ENCODE results near the gene LTBR. TPM values are rescaled to one million over a fixed set of nuclear protein-coding genes. Genes with fewer than 3 reads are reported as not detected.

LTBR gene
- total and polyA plus RNA-seq, 4 donors = 15.8 to 138 (median 89.0) TPM

GRCh38 chr12:6404390-6404789 is 20.4 kb downstream of the LTBR start:
- no peaks in the 10 kb centered on the region for H3K9me3 ChIP-seq (ENCODE audit: control insufficient read depth in 4 of 4, low read length in 3 of 4)

GRCh38 chr12:6405963-6406362 is 22.0 kb downstream of the LTBR start:
- H3K27ac ChIP-seq (ENCODE audit: low read depth in 1 of 2, low read length in 2 of 2) = no peak overlapping the region
- H3K9me3 ChIP-seq (ENCODE audit: control insufficient read depth in 4 of 4, low read length in 3 of 4) = no peaks in the 10 kb centered on the region
- H3K36me3 ChIP-seq (ENCODE audit: control insufficient read depth in 4 of 4, insufficient read depth in 3 of 4, low read depth in 1 of 4, low read length in 3 of 4) = no peaks in the 10 kb centered on the region
- H3K4me1 ChIP-seq (ENCODE audit: control insufficient read depth in 4 of 4, insufficient read depth in 4 of 4, low read length in 3 of 4) = no peaks in the 10 kb centered on the region
- H3K9ac ChIP-seq (ENCODE audit: low read depth in 1 of 2, low read length in 2 of 2) = no peak overlapping the region
- H3K27me3 ChIP-seq (ENCODE audit: control insufficient read depth in 4 of 4, insufficient read depth in 4 of 4, low read length in 3 of 4) = no peaks in the 10 kb centered on the region
- 86% methylated on average over 6 of the region's 6 CpGs for WGBS
- TF ChIP-seq FOXA2 (IDR thresholded peaks at IDR 0.05) = no peak
- no peak for TF ChIP-seq TAF1 (conservative IDR thresholded peaks at IDR 0.05)
- no peak for TF ChIP-seq MAX (IDR thresholded peaks at IDR 0.05)
- TF ChIP-seq SP1 (IDR thresholded peaks at IDR 0.05) = no peak
- no peak for TF ChIP-seq REST (IDR thresholded peaks at IDR 0.05)
- no peak for TF ChIP-seq JUND (IDR thresholded peaks at IDR 0.05)
- TF ChIP-seq ATF3 (IDR thresholded peaks at IDR 0.05) = no peak
- no peak for TF ChIP-seq GABPA (IDR thresholded peaks at IDR 0.05 in 1 of 2, conservative IDR thresholded peaks at IDR 0.05 in 1 of 2)
- TF ChIP-seq RXRA (IDR thresholded peaks at IDR 0.05) = no peak
- no peak for DNase-seq (ENCODE audit: low spot score)
- H3K4me3 ChIP-seq (ENCODE audit: low read depth in 1 of 3, low read length in 3 of 3) = no peak overlapping the region

More at GRCh38 chr12:6404390-6404789, 20.4 kb downstream of the LTBR start:
- H3K4me1 ChIP-seq (ENCODE audit: control insufficient read depth in 4 of 4, insufficient read depth in 4 of 4, low read length in 3 of 4) = no peaks in the 10 kb centered on the region
- H3K27me3 ChIP-seq (ENCODE audit: control insufficient read depth in 4 of 4, insufficient read depth in 4 of 4, low read length in 3 of 4) = no peaks in the 10 kb centered on the region
- no peak overlapping the region for H3K4me3 ChIP-seq (ENCODE audit: low read depth in 1 of 3, low read length in 3 of 3)
- no peak overlapping the region for H3K27ac ChIP-seq (ENCODE audit: low read depth in 1 of 2, low read length in 2 of 2)
- 85% methylated on average over 5 of the region's 5 CpGs for WGBS
- no peak for DNase-seq (ENCODE audit: low spot score)
- no peak overlapping the region for H3K9ac ChIP-seq (ENCODE audit: low read depth in 1 of 2, low read length in 2 of 2)
- TF ChIP-seq JUND (IDR thresholded peaks at IDR 0.05) (no peak), EGR1 (IDR thresholded peaks at IDR 0.05; ENCODE audit: low read depth in 2 of 2) (no peak), MAX (IDR thresholded peaks at IDR 0.05) (no peak), TAF1 (conservative IDR thresholded peaks at IDR 0.05) (no peak), FOXA2 (IDR thresholded peaks at IDR 0.05) (no peak), REST (IDR thresholded peaks at IDR 0.05) (no peak)
- H3K36me3 ChIP-seq (ENCODE audit: control insufficient read depth in 4 of 4, insufficient read depth in 3 of 4, low read depth in 1 of 4, low read length in 3 of 4) = no peaks in the 10 kb centered on the region
